ENCODE results near the gene CCSER2.

Gene CCSER2

DNA sequence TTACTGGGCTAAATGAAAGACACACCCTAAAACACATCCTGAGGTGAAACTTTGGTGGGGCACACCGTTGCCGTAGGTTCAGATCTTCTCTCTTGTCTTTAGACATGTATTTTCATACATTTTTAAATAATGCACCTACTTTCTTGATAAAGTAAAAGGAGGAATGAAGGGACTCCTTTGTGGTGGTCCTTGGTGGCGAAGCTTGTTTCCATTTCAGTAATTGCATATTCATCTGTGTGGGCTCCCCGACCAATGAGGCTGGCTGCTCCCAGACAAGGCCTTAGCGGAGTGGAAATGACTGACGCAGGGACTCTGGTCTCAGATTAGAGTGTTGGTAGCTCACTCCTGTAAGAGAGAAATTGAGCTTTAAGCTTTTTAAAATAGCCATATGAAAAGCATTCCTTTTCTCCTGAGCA is 815 bp downstream of the CCSER2 start:
- H3K27me3 ChIP-seq (ENCODE audit: insufficient read depth, low read length), result no peaks in the 10 kb centered on the region
- H3K4me1 ChIP-seq (ENCODE audit: insufficient read depth, low read length, severe bottlenecking), result peaks cover 45% of the 10 kb centered on the region
- H3K36me3 ChIP-seq (ENCODE audit: insufficient read depth, low read length), result no peaks in the 10 kb centered on the region
- peak overlapping the region; percentile 83 for H3K4me3 ChIP-seq (ENCODE audit: low read depth, low read length, poor library complexity, severe bottlenecking)
- H3K79me2 ChIP-seq (ENCODE audit: insufficient read depth, low read length), result peaks cover 32% of the 10 kb centered on the region
- H2AFZ ChIP-seq (ENCODE audit: low read length), result no peak overlapping the region
- H3K9me3 ChIP-seq (ENCODE audit: low read length), result no peaks in the 10 kb centered on the region
- H3F3A ChIP-seq (ENCODE audit: insufficient read depth, low read length), result no peaks in the 10 kb centered on the region
- H3K4me2 ChIP-seq (ENCODE audit: low read length), result peak overlapping the region; percentile 88
- no peaks in the 10 kb centered on the region for H4K20me1 ChIP-seq (ENCODE audit: insufficient read depth, low read length)
- peak overlapping the region; percentile 73 for H3K27ac ChIP-seq (ENCODE audit: low read depth, low read length, poor library complexity, severe bottlenecking)
- no peak for TF ChIP-seq EZH2 (IDR thresholded peaks at IDR 0.05; ENCODE audit: borderline replicate concordance, low read length)
- TF ChIP-seq, protein P1, sequence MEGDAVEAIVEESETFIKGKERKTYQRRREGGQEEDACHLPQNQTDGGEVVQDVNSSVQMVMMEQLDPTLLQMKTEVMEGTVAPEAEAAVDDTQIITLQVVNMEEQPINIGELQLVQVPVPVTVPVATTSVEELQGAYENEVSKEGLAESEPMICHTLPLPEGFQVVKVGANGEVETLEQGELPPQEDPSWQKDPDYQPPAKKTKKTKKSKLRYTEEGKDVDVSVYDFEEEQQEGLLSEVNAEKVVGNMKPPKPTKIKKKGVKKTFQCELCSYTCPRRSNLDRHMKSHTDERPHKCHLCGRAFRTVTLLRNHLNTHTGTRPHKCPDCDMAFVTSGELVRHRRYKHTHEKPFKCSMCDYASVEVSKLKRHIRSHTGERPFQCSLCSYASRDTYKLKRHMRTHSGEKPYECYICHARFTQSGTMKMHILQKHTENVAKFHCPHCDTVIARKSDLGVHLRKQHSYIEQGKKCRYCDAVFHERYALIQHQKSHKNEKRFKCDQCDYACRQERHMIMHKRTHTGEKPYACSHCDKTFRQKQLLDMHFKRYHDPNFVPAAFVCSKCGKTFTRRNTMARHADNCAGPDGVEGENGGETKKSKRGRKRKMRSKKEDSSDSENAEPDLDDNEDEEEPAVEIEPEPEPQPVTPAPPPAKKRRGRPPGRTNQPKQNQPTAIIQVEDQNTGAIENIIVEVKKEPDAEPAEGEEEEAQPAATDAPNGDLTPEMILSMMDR (IDR thresholded peaks at IDR 0.05; ENCODE audit: low read length), result no peak
- H3K9me2 ChIP-seq (ENCODE audit: low read depth, low read length), result no peaks in the 10 kb centered on the region
- peak overlapping the region; percentile 82 for H3K9ac ChIP-seq (ENCODE audit: low read length)

- Histone ChIP-seq H3K4me1 (ENCODE audit: insufficient read depth, low read length, severe bottlenecking) (peaks cover 45% of the 10 kb centered on the region), H3K27me3 (ENCODE audit: insufficient read depth, low read length) (no peaks in the 10 kb centered on the region), H3K27ac (ENCODE audit: low read depth, low read length, poor library complexity, severe bottlenecking) (peak overlapping the region; percentile 73), H2AFZ (ENCODE audit: low read length) (no peak overlapping the region), H3F3A (ENCODE audit: insufficient read depth, low read length) (no peaks in the 10 kb centered on the region), H3K9me2 (ENCODE audit: low read depth, low read length) (no peaks in the 10 kb centered on the region), H4K20me1 (ENCODE audit: insufficient read depth, low read length) (no peaks in the 10 kb centered on the region), H3K79me2 (ENCODE audit: insufficient read depth, low read length) (peaks cover 34% of the 10 kb centered on the region), H3K9ac (ENCODE audit: low read length) (peak overlapping the region; percentile 82), H3K9me3 (ENCODE audit: low read length) (no peaks in the 10 kb centered on the region), H3K4me2 (ENCODE audit: low read length) (peak overlapping the region; percentile 88), H3K36me3 (ENCODE audit: insufficient read depth, low read length) (no peaks in the 10 kb centered on the region), H3K4me3 (ENCODE audit: low read depth, low read length, poor library complexity, severe bottlenecking) (peak overlapping the region; percentile 83)
- TF ChIP-seq EZH2 (IDR thresholded peaks at IDR 0.05; ENCODE audit: borderline replicate concordance, low read length), result no peak
- TF ChIP-seq, protein P1 (IDR thresholded peaks at IDR 0.05; ENCODE audit: low read length), result no peak
Measured at GRCh38 chr10:84329986-84330651, 1.7 kb downstream of the CCSER2 start.

GRCh38 chr10:84331091-84331490 is 2.7 kb downstream of the CCSER2 start:
- Histone ChIP-seq H2AFZ (ENCODE audit: low read length) (no peak overlapping the region), H3K9me2 (ENCODE audit: low read depth, low read length) (no peaks in the 10 kb centered on the region), H3K4me2 (ENCODE audit: low read length) (peak overlapping the region; percentile 88; the same call in 1 of the 2 replicates), H3K9ac (ENCODE audit: low read length) (peak overlapping the region; percentile 5; the same call in 1 of the 2 replicates), H3K79me2 (ENCODE audit: insufficient read depth, low read length) (peaks cover 40% of the 10 kb centered on the region), H3K4me3 (ENCODE audit: low read depth, low read length, poor library complexity, severe bottlenecking) (no peak overlapping the region), H3K27me3 (ENCODE audit: insufficient read depth, low read length) (no peaks in the 10 kb centered on the region), H3F3A (ENCODE audit: insufficient read depth, low read length) (no peaks in the 10 kb centered on the region), H3K36me3 (ENCODE audit: insufficient read depth, low read length) (no peaks in the 10 kb centered on the region), H4K20me1 (ENCODE audit: insufficient read depth, low read length) (no peaks in the 10 kb centered on the region), H3K27ac (ENCODE audit: low read depth, low read length, poor library complexity, severe bottlenecking) (peak overlapping the region; percentile 73), H3K9me3 (ENCODE audit: low read length) (no peaks in the 10 kb centered on the region), H3K4me1 (ENCODE audit: insufficient read depth, low read length, severe bottlenecking) (peaks cover 45% of the 10 kb centered on the region)
- TF ChIP-seq, protein P1 (IDR thresholded peaks at IDR 0.05; ENCODE audit: low read length), result no peak
- TF ChIP-seq EZH2 (IDR thresholded peaks at IDR 0.05; ENCODE audit: borderline replicate concordance, low read length), result no peak
